Stimulated activated CD8-positive, alpha-beta memory T cell treated with anti-CD3 and anti-CD28 coated beads, Interleukin-12 subunit alpha, Interleukin-12 subunit beta, amount 100 ng/mL, for 4 hours (primary cell): Measurements from ENCODE around the gene ALDOC.

Experiments
- DNase-seq: peaks from one replicate; pipeline ENCODE4 v3.0.0-alpha.2; 2020; ENCODE audit warnings: low read depth

ALDOC gene

DNA sequence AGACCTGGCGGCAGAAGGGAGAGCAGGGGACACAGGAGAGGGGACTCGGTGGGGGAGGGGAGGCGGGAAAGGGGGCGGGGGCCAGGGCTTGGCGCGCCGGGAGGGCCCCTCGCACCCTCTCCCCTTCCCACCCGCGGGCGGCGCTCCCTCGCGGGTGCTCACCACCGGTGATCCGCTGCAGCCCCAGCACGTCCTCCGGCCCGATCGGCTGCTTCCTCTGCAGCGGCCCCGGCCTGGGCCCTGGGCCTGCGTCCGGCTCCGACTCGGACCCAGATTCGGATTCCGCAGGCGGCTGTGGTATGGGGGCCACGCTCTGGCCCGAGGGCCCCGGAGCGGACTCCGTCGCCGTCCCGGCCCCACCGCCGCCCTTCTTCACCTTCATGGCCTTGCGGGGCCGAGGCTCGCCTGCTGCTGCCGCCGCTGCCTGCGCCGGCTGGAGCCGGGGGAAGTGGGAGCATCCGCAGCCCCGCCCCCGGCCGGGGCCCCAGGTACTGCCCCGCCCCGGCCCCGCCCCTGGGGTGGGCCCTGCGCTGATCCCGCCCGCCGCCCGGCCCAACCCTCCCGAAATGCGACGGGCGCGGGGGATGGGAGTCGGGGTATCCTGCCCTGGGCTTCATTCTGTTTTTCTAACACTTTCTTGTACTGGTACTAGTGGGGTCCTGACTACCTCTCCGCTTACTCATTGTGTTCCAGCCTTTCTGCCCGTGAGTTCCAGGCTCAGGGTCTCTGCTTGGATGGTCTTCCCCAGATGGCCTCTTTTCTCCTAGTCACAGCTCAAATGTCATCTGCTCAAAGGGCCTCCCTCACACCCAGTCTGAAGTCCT is 24.3 kb downstream of the ALDOC start, which contains the start of gene UNC119:
Gene UNC119 (minus strand): TSS at position 449 of the 824 bp plus-strand sequence. CDS start 67 bp downstream, at position 382.
- DNase-seq = peak; percentile 67

DNA sequence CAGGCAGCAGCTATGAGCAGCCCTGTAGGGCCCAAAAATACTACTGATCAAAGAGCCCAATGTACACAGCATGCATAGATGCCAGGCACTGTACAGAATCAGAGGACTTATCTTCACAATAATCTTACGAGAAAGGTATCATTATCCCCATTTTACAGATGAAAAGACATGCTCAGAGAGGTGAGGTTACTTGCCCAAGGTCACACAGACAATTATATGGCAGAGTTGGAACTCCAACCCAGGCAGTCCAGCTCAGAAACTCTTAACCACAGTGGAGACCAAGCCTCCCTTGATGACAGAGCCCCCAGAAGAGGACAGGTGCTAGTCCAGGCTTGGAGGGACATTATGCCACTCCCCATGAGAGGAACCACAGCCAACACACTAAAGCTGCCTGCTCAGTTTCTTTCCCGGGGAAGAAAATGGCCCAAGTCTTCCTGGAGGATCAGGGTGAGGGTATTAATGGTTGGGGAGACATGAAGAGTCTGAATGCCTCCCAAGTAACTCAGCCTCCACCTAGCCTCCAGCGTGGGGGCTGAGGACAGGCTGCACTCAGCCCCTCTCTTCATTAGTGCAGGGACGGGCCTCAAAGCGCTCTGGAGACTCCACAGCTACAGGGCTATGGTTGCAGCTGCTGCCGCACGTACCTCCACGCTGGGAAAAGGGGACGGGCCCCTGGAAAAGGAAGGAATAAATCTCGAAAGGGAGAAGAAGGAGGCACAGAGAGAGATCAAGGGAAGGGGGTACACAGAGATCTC is 25.1 kb downstream of the ALDOC start:
- DNase-seq = no peak

DNA sequence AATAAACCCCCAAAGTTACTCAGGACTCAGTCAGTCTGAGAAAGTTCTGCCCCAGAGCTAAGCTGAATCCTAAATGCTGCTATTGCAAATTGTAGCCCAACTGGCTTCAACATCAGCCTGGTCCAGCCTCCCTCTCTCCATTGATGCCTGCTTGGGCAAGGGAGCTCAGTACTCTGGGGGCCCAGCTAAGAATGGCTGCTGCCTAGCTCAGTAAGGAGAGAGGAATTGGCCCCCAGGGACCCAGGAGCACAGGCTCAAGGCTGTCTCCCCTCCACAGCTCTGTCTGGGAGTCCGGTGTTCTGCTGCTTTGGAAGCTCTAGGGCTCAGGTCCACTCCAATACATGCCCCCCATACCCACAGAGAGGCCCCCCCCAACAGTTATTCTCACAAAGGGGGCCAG is 25.8 kb downstream of the ALDOC start:
- no peak for DNase-seq

DNA sequence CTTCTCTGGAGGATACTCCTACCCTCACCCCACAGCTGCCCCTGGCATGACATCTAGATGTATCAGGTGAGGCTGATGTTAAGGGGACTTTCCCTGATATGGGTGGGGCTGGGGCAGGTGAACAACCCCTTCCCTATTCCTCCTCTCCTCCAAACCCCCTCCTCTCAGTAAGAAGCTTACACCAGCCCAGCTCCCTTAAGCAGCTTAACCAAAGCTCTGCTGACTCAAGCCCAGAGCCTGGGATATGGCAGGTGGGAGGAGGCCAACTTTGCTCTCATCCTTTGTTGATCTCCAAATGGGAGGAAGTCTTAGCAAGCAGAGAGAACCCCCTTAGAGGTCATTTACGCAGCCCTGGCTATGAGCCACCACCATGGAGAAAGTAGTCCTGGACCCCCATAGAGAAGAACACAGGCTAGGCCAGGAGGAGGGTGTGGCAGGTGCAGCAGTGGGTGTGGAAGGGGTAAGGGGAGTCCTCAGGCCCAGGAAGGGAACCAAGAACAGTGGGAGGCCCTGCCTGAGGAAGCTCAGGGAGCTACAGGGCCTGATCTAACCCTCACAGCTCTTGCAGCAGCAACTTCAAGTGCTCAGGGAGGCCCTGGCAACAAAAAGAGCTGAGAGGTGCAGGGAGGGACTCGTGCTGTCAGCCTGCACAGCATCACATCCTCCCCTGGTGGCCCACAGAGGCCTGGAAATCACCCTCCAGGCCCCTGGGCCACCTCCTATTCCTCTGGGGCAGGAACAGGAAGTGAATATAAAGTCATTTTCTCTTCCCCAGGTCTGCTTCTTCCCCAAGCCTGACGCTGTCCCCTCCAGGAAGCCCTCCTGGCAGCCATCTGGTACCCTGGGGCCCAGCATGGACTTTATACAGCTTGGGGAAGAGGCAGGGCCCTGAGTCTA is 27.2 kb downstream of the ALDOC start:
- DNase-seq = peak; percentile 9

DNA sequence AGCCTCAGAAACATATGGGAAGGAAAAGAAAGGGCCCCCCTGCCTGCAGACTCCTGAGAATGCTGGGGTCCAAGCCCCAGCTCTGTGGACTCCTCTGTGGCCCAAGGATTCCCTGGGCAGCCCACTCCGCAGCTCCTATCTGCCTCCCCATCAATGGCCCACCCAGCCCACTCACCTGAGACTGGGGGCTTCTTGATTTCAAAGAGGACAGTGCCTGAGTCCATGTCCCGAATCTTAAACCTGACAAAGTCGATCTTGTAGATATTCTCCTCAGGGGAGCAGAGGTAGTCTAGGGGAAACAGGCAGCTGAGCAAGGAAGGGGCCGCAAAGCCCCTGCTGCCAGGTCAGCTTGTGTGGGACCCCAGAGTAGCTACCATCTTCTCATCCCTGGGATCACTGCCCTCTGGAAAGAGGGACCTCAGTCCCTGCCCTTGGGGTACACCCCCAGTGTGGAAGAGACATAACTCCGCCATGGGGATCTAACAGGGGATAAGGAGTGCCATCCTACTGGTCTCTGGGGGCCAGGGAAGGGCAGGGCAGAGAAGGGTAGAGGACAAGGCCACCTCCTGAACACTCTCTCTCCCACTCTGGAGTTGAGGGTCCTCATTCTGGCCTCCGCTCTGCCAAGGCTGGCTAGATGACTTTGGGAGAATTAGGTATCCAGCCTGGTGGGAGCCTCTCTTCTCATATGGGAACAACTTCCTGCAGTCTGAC is 28.1 kb downstream of the ALDOC start:
- DNase-seq = no peak

DNA sequence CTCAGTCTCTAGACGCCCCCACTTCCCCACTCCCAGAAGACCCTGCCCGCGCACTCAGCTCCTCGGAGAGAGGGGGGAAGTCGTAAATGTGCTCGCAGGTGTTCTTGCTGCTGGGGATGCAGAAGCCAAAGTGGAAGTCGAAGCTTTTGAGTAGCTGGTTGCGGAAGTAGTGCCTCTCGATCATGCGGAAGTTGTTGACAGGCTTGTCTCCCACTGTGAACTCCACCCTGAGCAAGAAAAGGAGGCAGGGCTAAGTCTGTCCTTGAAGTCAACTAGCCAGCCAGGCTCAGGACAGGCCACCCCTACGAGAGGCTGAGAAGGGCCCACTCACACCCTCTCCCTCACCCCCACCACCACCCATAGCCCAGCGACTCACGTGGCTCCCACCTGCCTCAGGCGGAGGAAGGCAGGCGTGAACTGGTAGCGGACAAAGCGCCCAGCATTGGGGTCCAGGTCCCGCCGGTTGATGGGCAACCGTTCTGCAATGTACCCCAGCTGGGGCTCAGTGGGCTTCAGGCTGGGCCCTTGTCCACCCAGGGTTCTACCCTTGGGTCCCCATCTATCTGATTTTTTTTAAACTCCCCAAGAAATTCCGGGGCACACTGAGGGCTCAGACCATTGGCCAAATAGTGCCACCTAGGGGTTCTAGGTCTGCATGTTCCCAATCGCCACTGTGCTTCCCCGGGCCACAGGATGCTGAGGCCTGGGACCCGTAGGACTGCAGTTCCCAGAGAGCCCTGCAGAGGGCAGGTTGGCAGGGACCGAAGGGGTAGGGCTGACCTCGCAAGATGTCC is 28.9 kb downstream of the ALDOC start:
- DNase-seq = peak; percentile 10

DNA sequence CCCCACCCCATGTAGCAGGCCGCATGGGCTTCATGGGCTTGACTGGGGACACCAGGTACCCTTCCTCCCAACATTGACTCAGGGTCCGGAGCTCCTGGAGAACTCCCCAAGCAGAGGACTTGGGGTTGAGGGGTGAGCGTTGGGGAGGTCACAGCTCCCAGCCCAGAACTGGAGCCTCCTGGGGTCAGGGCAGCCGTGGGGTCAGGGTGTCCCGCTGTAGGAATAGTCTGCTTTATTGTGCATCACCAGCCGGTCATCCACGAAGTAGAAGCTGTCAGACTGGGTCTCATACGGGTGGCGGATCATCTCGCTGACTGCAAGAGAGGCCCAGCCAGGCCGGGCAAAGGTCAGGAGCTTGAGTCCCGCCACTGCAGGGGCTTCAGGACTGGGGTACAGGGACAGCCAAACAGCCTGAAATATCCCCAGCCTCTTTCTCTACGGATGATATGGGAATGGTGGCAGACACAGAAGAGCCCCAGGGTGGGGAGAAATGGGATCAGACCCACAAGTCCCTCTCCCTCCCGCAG is 29.5 kb downstream of the ALDOC start:
- no peak for DNase-seq

DNA sequence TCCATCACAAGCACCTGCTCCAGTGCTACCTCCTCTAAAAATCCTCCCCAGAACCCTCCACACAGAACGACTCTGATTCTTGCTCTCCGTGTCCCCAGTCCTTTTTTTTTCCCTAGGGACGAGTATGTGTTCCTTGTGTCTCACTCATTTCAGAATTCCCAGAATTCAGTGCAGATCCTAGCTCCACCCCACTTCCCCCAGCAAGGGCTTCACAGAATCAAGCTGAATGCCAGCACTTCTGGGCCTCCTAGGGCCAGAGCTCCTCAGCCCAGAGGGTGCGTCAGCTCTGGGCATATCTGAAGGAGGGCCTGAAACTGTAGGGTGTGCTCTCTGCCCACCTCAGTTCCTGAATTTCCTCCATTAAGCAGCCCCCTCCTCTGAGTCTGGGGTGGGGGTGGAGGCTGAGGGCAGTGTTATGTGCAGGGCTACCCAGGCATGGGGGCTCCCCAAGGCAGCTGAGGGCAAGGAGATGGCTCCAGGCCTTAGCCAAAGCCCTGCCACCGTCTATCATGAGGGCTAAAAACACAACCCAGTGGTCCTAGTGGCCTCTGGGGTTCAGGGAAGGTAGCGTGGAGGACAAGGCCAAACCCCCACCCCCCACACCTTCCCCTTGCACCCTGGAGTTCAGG is 30.8 kb downstream of the ALDOC start:
- no peak for DNase-seq

DNA sequence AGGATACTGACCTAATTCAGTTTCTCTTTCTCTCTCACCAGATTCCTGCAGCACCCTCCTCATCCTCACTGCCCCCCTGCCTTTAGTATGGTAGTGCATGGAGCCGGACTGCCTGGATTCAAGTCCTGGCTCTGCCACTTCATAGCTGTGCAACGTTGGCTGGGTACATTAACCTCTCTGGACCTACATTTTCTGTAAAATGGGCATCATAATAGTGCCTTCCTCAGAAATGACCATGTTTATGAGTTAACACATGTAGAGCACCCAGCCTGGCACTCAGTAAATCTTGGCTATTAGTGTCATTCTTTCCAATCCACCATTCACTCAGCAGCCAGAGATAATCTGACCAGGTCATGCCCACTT is 31.6 kb downstream of the ALDOC start:
- no peak for DNase-seq

DNA sequence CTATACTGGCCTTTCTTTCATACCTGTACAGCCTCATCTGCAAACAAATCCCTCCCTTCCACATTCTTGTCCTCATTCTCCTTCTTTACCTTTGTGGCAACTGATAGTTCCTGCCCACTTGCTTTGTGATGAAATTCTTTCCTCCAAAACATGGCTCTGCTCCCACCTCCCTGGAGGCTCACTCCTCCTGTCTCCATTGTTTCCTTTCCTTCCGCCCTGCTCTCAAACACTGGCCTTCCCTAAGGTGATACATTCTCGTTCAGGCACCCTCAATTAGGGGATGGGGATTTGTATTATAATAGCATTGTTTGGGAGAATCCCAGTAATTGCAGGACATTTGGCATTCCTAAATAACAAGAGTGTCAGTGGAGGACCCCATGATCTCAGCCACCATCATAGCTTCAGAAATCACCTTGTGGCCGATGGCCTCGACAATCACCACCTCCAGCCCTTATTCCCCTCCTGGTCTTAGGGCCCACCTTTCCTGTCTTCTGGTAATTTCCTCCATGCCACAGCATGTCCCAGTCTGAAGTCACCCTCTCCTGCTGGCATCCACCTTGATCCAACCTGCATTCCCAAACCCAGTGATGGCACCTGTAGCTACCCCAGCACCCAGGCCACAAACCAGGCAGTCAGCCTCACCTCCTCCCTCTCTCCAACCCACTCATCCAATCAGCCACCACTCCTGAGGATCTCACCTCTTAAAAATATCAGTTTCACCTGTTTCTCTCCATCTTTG is 32.1 kb downstream of the ALDOC start:
- no peak for DNase-seq

DNA sequence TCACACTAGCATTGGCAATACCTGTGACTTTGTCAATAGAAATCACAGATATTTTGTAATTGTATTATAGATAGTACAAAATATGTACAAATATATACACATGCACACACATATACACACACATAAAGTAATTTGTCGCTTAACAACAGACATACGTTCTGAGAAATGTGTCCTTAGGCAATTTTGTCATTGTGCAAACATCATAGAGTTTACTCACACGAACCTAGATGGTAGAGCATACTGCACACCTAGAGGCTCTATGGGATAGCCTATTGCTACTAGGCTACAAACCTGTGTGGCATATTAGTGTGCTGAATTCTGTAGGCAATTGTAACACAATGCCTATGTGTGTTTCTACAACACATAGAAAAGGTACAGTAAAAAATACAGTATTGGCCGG is 35.3 kb downstream of the ALDOC start:
- no peak for DNase-seq

DNA sequence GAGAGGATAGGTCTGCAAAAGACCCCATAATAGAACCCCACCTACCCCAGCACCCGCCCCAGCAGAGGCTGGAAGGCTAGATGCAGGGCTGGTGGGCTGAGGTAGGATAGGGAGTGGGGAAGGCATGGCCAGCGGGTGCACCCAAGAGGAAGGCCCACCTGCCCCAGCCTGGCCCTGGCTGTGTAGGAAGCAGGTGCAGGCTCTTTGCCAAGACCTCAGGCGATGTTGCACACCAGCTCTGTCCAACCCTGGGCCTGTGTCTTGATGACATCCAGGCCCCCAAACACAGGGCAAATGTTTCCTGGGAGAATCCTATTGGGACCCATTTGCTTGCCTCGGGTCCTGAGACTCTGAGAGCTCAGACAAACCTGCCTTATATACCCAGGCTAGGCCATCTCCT is 36.5 kb downstream of the ALDOC start:
- no peak for DNase-seq

DNA sequence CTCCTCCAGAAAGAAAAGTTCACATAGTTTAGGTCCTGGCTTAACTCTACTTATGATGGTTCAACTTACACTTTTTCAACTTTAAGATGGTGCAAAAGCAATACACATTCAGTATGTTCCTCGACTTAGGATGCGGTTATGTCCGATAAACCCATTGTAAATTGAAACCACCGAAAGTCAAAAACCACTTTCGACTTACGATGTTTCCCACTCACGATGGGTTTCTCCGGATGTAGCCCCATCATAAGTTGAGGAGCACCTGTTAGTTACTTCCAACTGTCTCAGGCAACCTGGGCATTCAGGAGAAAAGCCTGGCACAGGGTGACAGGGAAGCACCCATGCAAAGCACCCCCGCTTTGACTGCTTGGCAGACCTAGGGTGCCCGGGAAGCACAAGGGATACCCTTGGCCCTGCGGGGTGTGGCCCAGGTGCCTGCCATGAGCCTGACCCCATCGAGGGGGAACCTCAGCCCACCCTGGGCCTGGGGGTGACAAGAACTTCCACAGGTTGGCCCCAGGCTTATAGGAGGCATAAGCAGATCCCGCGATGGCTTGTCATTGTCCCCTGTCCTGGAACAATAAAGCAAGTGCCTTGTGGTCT is 38.3 kb downstream of the ALDOC start:
- no peak for DNase-seq

DNA sequence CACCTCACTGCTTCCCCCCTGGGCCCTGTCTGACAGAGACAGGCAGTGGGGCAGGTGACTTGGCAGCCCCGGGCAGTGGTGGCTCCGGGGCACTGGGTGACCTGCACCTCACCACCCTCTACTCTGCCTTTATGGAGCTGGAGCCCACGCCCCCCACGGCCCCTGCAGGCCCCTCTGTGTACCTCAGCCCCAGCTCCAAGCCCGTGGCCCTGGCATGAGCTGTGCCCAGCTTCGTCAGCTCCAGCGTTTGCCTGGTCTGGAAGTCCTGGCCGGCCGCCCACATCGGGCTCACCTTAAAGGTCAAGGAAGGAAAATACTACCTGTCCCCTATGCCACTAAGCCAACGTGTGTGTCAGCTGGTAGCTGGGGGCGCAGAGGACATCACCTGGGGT is 39.5 kb downstream of the ALDOC start:
- DNase-seq = no peak

DNA sequence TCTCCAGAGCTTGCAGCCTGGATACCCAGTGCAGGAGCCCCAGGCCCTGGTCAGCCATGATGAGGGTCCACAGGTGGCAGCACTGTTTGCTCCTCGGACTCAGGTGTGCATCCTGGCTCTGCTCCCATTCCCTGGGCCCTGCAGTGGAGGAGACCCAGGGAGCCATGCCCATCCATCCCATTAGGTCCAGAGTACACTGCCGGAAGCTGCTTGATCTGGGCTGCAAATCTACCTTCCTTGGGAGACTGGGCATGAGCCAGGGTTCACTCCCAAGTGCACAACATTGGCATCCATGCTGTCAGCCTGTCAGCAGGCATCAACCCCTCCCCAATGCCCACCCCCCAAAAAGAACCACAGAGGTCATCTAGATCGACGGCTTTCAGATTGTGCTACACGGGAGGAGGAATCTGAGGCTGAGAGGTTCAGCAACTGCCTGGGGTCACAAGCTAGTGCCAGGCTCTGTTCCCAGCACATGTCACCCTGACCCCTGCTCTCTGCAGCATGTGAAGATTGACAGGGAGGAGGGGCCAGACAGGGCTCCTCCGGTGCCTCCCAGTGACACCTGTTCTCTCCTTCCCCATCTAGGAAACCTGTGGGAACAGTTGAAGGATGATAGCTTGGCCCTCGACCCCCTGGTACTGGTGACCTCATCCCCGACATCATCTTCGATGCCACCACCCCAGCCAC is 40.0 kb downstream of the ALDOC start:
- no peak for DNase-seq

DNA sequence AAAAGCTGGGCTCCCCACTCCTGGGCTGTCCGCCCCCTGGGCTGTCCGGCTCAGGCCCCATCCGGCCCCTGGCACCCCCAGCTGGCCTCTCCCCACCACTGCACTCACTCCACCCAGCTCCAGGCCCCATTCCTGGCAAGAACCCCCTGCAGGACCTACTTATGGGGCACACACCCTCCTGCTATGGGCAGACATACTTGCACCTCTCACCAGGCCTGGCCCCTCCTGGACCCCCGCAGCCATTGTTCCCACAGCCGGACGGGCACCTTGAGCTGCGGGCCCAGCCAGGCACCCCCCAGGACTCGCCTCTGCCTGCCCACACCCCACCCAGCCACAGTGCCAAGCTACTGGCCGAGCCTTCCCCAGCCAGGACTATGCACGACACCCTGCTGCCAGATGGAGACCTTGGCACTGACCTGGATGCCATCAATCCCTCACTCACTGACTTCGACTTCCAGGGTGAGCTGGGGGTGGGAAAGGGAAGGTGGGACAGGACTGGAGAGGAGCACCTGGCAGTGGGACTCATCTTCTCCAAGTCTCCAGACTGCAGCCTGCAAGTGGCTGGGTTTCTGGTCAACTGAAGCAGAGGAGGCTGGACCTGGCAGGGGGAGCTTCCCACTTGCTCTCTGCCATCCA is 41.8 kb downstream of the ALDOC start:
- no peak for DNase-seq

DNA sequence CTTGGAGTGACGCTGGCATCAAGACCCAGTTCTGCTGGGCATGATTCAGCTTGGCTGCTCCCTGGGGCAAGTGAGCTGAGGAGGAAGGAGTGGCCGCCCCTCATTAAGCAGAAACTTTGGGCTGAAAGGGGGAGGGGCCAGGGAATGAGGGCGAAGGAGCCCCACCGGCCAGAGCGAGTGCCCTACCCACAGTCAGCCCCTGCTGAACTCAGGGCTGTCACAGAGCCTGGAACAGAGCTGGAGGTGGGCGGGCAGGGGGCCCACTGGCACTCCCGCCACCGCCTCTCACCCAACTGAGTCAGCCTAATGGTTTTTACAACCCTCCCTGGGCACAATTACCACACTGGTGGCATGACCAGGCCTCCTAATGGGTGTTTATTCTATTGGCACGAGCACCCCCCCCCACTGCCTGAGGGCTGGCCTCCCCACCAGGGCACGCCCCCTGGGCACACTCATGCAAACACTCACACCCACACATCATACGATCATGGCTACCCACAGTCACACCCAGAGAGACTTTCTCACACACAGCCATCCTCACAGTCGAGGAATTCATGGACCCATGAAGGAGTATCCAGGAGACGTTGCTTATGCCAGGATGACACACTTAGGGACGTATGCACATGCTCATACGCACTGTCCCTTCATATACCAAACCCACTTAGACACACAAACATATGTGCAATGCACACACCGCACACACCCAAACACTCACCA is 43.4 kb downstream of the ALDOC start:
- no peak for DNase-seq
